T-helper 2 cell (primary cell): ENCODE data around the gene BUB1.
A peak's percentile ranks its signal among the peaks of the same experiment; 100 is the strongest.
"Not testable (repeated sequence)": the region's sequence is repeated elsewhere in the genome, so short reads cannot be mapped to it uniquely, and the experiment has no call there.

Experiments used
- DNase-seq, 5 experiments: peaks; one replicate each; pipeline versions ENCODE4 v3.0.0 to v3.0.0-alpha.2; 2012 to 2022
- total RNA-seq, 2 donors: gene quantifications; one replicate each; lab custom pipeline; 2026; lab: John Stamatoyannopoulos, UW

BUB1 gene
- total RNA-seq: 5.9 to 16.3 reads per million in 2 donors

DNA sequence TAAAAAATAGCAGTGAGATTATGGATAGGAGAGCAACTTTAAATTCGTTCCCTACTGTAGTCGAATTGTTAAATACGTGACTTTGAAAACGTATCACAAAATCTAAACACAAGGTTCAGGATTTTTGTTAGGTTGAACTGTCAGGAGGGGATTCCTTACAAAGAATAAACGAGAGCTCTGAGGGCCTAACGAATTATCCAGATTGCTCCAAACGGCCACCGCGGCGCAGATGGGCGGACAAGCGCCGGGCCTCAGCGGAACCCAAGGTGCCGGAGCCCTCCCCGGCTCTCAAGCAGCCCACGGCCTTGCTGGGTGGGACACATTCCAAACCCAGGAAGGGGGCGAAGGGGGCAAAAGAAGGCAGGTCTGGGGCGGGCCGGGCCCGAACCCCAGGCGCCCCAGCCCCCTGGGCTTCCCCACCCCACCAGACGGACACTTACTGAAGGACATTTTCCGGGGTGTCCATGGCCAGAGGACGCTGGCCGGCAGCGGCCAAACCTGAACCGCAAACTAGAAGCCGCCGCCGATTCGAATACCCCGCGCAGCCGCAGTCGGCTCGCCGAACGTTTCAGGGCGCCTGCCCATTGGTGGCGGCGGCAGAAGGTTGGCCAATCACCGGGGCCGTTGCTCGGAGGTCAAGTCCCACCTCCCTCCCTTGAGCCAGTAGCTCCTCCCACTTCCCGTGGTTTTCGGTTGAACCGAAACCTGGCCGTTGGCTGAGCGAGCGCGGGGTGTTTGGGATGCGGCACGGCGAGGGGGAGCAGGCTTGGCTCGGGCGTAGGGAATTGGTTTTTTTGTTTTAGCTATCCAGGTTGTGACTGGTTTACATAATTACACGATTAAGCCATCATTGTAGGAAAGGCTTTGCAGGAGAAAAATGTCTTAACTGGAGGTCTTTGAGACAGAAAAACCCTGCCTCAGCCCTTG lies at the start of gene BUB1:
BUB1 (minus strand) TSS at position 534 of the 927 bp plus-strand sequence; CDS start at position 466, 68 bp downstream.
- peak; percentile 89 to 97 (median 92) for DNase-seq

DNA sequence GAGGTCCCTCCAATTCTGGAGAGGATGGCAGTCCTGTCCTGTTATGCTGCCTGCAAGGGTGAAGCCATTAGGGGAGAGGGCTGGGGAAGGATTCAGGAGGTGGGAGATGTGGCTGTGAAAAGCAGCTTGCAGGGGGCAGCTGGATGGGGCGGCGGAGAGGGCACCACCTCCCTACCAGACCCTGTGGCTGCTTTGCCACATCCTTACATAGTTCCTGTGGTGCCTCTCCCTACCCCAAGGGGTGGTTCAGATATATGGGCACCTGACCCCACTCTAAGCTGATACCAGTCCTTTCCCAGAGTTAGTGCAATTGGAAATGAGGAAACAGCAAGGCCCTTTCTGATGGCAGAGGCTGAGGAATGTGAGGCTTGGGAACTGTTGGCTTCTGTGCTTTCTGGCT lies 48.4 kb upstream of the BUB1 start:
- DNase-seq: no peak

DNA sequence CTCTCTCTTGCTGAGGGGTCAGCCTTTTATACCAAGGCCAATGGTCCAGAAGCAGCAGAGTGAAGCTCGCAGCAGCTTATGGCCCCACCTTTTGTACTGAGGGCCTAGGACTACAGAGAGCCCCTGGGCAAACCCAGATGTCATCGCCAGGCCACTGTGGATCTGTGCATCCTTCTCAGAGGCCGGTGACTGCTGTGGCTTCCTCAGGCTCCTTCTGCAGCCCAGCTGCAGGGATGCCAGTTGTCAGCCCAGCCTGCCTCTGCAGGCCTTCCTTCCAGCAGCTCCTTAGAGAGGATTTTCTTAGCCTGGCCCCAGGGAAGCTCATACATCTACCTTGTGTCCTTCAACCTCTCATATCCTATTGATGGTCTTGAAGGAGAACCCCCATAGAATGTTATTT lies 48.0 kb upstream of the BUB1 start:
- no peak for DNase-seq

- DNase-seq: no peak
Observed at GRCh38 chr2:110725370-110725769, 47.5 kb upstream of the BUB1 start.

DNA sequence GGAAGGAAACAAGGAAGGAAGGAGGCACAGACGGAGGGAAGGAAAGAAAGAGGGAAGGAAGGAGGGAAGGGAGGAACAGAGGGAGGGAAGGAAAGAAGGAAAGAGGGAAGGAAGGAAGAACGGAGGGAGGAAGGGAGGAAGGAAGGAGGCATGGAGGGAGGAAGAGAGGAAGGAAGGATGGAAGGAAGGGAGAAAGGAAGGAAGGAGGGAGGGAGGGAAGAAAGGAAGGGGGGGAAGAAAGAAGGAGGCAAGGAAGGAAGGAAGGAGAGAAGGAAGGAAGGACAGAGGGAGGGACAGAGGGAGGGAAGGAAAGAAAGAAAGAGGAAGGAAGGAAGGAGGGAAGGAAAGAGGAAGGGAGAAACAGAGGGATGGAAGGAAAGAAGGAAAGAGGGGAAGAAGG lies 47.0 kb upstream of the BUB1 start:
- DNase-seq: no peak

DNA sequence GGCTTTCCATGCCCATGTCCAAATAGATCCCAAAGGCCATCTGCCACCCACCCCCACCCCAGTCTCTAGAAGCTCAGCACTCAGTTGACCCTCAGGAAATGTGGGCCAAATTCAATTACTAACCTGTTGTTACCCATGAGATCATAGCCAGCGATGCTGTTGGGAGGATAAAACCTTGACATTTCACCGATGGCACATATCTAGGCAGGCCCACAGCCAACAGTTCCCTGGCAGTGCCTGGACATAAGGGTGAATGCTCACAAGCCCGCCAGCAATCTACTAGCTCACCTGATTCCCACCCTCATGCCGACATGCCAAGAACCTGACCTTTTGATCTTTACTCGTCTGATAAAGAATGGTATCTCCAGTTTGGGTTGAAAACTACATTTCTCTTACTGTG lies 42.7 kb upstream of the BUB1 start:
- no peak for DNase-seq

DNA sequence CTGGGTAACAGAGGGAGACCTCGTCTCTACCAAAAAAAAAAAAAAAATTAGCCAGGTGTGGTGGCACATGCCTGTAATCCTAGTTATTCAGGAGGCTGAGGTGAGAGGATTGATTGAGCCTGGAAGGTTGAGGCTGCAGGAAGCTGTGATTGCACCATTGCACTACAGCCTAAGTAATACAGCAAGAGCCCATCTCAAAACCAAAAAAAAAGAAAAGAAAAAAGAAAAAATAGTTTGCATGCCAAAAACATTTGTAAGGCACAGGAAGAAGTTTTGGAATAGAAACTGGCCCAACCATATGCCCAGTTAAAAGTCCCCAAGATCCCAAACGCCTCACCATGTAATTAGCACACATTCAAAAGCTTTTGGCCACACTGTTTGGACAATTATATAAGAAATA lies 41.1 kb upstream of the BUB1 start:
- DNase-seq: no peak

- DNase-seq: no peak
Observed at GRCh38 chr2:110718382-110718781, 40.5 kb upstream of the BUB1 start.

DNA sequence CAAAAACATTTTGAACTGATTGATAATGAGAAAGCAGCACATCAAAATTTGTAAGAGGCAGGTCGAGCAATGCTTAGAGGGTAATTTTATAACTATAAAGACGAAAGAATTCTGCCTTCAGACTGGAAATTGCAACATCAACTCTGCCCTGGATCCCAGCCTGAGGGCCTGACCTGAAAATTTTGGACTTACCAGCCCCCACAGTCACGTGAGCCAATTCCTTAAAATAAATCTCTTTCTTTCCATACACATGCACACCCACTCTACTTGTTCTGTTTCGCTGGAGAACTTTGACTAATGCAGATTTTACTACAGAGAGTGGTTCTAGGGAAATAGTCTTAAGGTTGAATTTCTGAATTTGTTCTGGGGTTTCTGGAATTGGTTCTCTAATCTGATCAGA lies 39.9 kb upstream of the BUB1 start:
- DNase-seq: no peak

DNA sequence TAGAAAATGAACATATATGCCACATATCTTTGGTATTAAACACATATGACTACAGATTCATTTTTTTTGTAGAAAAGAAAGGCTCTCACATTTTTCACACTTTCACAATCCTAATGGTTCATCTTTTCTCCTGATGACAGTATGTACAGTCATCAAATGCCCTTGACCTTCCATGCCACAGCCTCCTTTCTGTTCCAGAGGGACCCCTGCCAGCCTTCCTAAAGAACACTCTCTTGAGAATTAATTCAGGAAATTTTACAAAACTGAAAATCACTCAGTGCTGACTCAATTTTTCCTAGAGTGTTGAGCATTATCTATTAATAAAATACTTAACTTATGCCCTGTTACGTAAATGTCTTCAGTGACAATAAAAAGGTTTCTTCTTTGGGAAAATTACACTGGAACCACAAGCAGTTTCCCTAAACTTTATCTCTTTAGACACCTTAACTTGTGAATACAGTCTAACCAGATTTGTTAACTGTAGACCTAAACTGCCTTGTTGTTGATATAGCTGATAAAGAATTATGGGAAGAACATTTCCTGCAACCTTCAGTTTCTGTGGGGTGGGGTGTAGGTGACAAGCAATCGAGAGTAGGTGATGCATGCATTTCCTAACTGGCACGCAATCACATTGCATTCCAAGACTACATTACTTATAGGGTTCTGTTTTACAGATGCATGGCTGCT lies 39.2 kb upstream of the BUB1 start:
- no peak for DNase-seq

- DNase-seq: no peak
Observed at GRCh38 chr2:110714452-110715224, 36.8 kb upstream of the BUB1 start.

DNA sequence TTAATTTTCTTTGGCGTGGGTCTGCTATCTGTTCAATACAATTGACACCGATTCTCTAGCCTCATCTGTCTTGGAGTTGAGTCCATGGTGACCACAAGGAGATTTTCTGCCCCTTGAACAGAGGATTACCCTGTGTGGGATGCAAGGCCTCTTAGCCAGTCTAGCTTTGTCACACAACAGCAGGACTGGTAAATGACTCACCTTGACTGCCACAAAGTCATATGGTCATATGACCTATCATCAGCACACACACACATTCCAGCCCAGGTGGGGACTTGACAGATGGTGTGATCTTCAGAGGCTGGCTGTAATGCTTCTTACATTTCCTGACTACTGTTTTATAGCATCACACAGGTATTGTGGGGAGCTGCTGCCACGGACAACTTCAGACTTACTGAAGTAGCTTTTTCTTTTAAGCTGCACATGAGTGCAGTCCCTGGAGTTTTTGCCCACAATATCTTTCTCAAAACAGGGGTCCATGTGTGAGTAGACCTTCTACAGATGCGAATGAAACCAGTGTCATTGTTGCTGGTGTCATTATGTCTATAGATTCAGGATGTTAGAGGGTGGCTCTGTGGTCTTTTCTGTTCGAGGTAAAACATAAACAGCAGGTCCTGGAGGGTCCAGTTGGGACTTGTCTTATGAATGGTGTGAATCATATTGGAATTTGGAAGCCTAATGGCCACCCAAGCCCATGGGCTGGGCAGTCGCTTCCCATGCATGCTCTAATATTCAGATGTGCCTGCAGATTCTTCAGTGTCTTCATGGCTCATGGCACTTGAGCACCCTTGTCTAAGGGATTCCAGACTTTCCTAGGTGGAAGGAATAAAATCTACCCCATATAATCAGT lies 35.9 kb upstream of the BUB1 start:
- DNase-seq: peak in 1 of 5 experiments; percentile 27

GRCh38 chr2:110712737-110713136 lies 34.9 kb upstream of the BUB1 start:
- no peak for DNase-seq

DNA sequence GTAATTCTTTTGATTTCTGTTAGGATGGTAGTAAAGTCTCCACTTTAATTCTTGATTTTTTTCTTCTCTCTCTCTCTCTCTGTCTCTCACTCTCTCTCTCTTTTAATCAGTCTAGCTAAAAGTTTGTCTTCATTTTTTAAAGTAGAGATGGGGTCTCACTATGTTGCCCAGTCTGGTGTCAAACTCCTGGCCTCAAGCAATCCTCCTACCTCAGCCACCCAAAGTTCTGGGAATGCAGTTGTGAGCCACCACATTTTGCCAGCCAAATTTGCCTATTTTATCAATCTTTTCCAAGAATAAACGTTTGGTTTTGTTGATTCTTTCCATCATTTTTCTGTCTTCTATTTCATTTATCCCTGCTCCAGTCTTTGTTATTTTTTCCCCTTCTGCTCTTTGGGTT lies 30.6 kb upstream of the BUB1 start:
- DNase-seq: no peak

- no peak for DNase-seq
Observed at GRCh38 chr2:110707386-110707965, 29.6 kb upstream of the BUB1 start.

GRCh38 chr2:110702514-110703380 lies 24.9 kb upstream of the BUB1 start:
- no peak for DNase-seq

DNA sequence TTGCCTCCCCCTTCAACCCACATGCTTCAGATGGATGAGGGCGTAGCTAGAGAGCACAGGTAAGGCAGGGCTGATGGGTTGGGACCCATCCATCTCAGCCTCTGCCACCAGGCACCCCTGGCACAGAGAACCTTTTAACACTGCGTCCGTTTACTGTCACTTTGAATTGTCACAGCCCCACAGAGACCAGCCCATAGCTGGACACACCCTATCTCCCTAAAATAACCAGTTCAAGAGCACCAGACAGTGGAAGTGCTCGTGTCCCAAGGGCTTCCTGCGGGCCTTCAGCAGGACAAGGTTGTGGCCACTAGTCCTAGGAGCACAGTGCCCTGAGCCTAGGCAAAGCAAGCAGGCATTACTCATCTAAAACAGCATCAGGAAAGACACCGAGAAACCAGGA lies 20.4 kb upstream of the BUB1 start:
- DNase-seq: not testable (repeated sequence)

GRCh38 chr2:110695146-110695898 lies 17.5 kb upstream of the BUB1 start:
- DNase-seq: not testable (repeated sequence)

GRCh38 chr2:110691612-110692258 lies 13.9 kb upstream of the BUB1 start:
- DNase-seq: no peak
